Measurements from ENCODE around the gene TRIM66.
A peak's percentile ranks its signal among the peaks of the same experiment; 100 is the strongest.

The TRIM66 gene

DNA sequence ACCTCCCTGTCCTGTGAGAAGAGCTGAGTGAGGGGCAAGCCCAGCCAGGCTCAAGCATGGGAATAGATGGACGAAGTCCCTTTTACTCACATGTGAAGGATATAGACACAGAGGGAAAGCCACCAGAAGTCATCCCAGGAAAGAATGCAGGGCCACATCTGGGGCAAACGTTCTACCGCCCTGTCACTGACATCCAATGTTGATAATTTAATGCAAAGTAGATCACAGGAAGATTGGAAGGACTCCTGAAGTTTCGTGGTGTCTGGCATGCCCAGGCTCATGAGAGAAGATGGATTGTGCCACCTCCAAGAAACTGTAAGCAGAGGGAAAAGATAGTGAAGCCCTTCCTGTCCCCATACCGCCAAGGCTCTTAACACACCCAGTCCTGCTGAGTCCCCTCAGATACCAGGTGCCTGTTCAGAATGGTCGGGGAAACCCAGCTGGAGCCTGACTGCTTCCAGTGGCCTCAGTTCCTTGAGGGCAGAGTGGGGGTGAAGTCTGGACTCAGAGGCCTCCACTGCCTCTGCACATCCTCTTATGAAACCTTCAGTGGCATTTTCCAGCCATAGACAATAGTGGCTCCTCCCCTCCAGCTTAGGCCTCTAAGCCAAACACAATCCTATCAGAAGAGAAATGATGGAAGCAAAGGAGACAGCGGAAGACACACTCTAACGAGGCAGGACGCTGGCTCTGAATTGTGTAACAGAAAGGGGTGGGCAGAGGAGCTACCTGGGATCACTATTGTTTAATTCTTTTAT lies 80.9 kb downstream of the TRIM66 start:
- DNase-seq (ENCODE audit: low read depth) = no peak
- no peak overlapping the region for H3K4me3 ChIP-seq (ENCODE audit: control insufficient read depth, low read depth, low read length)
- TF ChIP-seq, protein P1, sequence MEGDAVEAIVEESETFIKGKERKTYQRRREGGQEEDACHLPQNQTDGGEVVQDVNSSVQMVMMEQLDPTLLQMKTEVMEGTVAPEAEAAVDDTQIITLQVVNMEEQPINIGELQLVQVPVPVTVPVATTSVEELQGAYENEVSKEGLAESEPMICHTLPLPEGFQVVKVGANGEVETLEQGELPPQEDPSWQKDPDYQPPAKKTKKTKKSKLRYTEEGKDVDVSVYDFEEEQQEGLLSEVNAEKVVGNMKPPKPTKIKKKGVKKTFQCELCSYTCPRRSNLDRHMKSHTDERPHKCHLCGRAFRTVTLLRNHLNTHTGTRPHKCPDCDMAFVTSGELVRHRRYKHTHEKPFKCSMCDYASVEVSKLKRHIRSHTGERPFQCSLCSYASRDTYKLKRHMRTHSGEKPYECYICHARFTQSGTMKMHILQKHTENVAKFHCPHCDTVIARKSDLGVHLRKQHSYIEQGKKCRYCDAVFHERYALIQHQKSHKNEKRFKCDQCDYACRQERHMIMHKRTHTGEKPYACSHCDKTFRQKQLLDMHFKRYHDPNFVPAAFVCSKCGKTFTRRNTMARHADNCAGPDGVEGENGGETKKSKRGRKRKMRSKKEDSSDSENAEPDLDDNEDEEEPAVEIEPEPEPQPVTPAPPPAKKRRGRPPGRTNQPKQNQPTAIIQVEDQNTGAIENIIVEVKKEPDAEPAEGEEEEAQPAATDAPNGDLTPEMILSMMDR (conservative IDR thresholded peaks at IDR 0.05; ENCODE audit: control insufficient read depth, insufficient read depth, low read depth, low read length) = no peak

- TF ChIP-seq, protein P1 (conservative IDR thresholded peaks at IDR 0.05; ENCODE audit: control insufficient read depth, insufficient read depth, low read depth, low read length) = no peak
- H3K4me3 ChIP-seq (ENCODE audit: control insufficient read depth, low read depth, low read length) = no peak overlapping the region
- no peak for DNase-seq (ENCODE audit: low read depth)
Measured at GRCh38 chr11:8598506-8598905, 84.0 kb downstream of the TRIM66 start.

GRCh38 chr11:8597182-8597581 lies 85.3 kb downstream of the TRIM66 start:
- H3K4me3 ChIP-seq (ENCODE audit: control insufficient read depth, low read depth, low read length) = no peak overlapping the region
- DNase-seq (ENCODE audit: low read depth) = peak; percentile 91
- TF ChIP-seq, protein P1 (conservative IDR thresholded peaks at IDR 0.05; ENCODE audit: control insufficient read depth, insufficient read depth, low read depth, low read length) = no peak

GRCh38 chr11:8596504-8597046 lies 85.9 kb downstream of the TRIM66 start:
- H3K4me3 ChIP-seq (ENCODE audit: control insufficient read depth, low read depth, low read length) = no peak overlapping the region
- TF ChIP-seq, protein P1 (conservative IDR thresholded peaks at IDR 0.05; ENCODE audit: control insufficient read depth, insufficient read depth, low read depth, low read length) = no peak
- no peak for DNase-seq (ENCODE audit: low read depth)

DNA sequence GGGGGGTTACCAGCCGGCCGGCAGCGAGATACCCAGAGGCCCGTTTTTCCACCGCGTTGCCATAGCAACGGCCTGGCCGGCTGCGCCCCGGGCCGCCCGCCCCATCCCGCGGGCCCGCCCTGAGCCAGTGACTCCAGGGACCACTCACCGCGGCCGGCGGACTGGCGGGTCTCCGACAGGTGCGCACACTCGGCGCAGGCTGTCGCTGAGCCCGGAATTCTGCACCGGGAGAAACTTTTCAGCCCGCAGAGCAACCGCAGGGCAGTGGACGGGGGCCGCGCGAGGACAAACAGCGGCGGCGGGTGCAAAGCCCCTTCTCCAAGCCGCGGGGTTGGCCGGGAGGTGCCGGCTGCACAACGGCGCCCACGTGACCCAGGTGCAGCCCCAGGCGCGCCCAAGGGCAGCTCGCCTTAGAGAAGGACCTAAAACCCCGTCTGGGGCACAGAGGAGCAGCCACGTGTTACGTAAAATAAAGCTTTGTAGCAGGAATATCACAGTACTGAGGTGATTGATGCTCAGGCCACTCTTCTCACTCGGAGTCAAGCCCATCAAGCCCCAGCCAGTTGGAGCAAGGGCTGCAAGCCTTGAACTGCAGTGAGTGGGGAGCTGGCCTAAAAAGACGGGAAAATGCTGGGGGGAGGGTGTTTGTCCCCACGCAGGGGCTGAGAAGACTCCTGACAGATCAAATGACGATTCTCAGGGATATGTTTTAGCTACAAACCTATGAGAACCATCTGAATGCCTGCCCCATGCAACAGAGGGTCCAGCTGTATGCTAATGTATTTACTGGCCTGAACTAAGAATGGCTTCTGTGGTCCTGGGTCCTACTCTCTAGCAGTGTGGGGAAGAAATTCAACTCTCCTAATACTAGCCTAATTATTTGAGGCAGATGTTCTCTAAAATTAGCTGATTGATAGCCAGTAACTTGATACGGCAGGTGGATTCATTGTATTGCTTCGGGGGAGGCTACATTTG lies 88.2 kb downstream of the TRIM66 start, which contains the start of gene STK33:
Gene STK33 (minus strand): TSS at position 294 of the 975 bp plus-strand sequence. CDS start 119,323 bp downstream, outside the sequence.
- TF ChIP-seq, protein P1 (conservative IDR thresholded peaks at IDR 0.05; ENCODE audit: control insufficient read depth, insufficient read depth, low read depth, low read length) = no peak
- peak; percentile 30 for DNase-seq (ENCODE audit: low read depth)
- H3K4me3 ChIP-seq (ENCODE audit: control insufficient read depth, low read depth, low read length) = peak within 1 kb of the TSS; percentile 48

DNA sequence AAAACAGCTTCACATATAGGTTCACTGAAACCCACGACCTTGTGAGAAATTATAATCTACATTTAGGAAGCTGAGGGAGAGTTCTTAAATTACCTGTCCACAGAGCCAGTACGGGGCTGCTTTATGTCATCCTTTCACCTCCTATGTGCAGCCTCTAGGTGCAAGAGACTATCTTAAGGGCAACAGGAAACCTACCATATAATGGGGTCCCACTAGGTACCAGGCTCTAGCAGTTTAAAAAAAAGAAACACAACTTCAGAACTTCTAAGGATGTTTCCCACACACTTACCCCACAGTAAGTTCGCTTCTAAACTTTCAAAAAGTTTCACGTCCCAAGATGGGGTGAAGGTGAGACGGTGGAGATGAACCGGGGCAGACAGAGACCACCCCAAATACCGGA lies 89.0 kb downstream of the TRIM66 start:
- TF ChIP-seq, protein P1 (conservative IDR thresholded peaks at IDR 0.05; ENCODE audit: control insufficient read depth, insufficient read depth, low read depth, low read length) = no peak
- no peak for DNase-seq (ENCODE audit: low read depth)
- H3K4me3 ChIP-seq (ENCODE audit: control insufficient read depth, low read depth, low read length) = peak overlapping the region; percentile 48

Measured in fibroblast of mammary gland (primary cell).